ENCODE measurements around the gene HOXC4.

HOXC4 gene

GRCh38 chr12:54037360-54038283 is 16.0 kb upstream of the HOXC4 start:
- no peak overlapping the region for H3K27ac ChIP-seq
- TF ChIP-seq CTCF (conservative IDR thresholded peaks at IDR 0.05), result no peak
- TF ChIP-seq ZFX (IDR thresholded peaks at IDR 0.05), result no peak

- no peak for TF ChIP-seq ZFX (IDR thresholded peaks at IDR 0.05)
- no peak for TF ChIP-seq CTCF (conservative IDR thresholded peaks at IDR 0.05)
- no peak overlapping the region for H3K27ac ChIP-seq
Observed at GRCh38 chr12:54038284-54038870, 15.3 kb upstream of the HOXC4 start.

- no peak overlapping the region for H3K27ac ChIP-seq
- TF ChIP-seq CTCF (conservative IDR thresholded peaks at IDR 0.05) (no peak), ZFX (IDR thresholded peaks at IDR 0.05) (no peak)
Observed at GRCh38 chr12:54038871-54039414, 14.7 kb upstream of the HOXC4 start.

- H3K27ac ChIP-seq, result no peak overlapping the region
- no peak for TF ChIP-seq ZFX (IDR thresholded peaks at IDR 0.05)
- no peak for TF ChIP-seq CTCF (conservative IDR thresholded peaks at IDR 0.05)
Observed at GRCh38 chr12:54039417-54040147, 14.1 kb upstream of the HOXC4 start.

- TF ChIP-seq ZFX (IDR thresholded peaks at IDR 0.05), result no peak
- no peak for TF ChIP-seq CTCF (conservative IDR thresholded peaks at IDR 0.05)
- H3K27ac ChIP-seq, result no peak overlapping the region
Observed at GRCh38 chr12:54040148-54040494, 13.5 kb upstream of the HOXC4 start.

- no peak overlapping the region for H3K27ac ChIP-seq
- TF ChIP-seq CTCF (conservative IDR thresholded peaks at IDR 0.05), result no peak
- TF ChIP-seq ZFX (IDR thresholded peaks at IDR 0.05), result no peak
Observed at GRCh38 chr12:54040648-54041047, 13.0 kb upstream of the HOXC4 start.
